GM21367 (cell line): ENCODE data around the gene CDHR2.

ENCODE experiments used
- ATAC-seq: cut with Tn5 transposase; IDR thresholded peaks from one replicate; pipeline ENCODE4 v1.9.1; 2021; ENCODE audit not compliant: unreplicated experiment

CDHR2 gene

DNA sequence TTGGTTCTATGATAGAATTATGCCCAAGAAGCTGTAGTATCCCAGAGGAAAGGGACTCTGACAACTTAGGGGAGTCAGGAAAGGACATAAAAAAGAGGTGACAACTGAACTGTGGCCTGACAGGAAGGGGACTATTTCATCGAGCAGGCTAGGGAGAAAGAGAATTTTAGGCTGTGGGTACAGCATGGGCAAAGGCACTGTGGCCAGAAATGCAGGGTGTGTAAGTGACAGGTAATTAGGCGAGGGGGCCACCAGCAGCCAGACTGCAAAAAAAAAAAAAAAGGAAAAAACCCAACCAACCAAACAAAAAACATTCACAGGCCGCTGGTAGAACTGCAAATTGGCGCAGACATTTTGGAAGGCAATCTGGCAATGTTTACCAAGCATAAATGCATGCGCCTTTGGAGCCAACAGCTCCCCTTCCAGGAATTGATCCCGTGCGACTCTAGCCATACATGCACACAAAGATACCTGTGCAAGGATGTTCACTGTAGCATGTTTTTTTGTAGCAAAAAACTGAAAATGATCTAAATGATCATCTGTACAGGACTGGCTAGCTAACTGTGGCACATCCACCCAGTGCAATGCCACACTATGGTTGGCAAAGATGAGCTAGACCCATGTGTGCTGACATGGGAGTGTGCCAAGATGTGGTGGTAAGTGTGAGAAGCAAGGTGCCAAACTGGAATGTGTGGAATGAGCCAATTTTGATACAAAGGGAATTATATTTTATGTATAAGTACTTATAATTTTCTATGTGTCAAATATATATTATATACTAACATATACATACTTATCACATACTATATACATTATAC lies 82.5 kb downstream of the CDHR2 start:
- ATAC-seq: no peak

DNA sequence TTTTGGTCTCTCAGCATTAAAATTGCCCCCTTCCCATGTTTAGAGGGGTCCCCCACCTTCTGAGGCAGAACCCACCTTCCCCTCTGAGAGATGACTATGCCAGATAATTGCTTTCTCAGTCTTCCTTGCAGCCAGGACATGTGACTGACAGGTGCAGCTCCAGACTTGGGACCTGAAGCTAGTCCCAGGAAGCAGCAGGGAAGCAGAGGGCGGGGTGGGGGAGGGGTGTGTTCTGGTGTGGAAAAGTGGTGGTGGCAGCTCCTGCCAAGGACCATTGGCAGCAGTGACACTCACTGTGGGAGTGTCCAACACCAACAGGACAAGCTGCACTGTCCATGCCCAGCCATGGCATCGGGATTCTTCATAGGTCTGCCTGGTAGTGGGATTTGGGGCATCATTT lies 83.6 kb downstream of the CDHR2 start:
- ATAC-seq: no peak

DNA sequence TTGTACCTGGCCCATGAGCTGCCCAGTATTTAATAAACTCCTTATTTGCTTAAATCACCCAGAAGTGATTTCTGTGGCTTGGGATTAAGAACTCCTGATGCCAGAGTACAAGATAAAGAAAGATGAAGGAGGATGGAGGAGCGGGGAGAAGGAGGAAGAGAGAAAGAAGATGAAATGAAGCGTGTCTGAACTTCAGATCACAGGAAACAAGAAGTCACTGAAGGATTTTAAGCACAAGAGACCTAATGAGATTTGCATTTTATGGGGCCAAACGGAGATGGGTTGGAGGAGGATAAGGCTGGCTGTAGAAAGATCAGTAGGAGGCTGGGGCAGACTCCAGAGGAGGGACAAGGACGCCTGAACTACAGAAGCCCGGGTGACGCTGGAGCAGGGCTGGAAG lies 84.5 kb downstream of the CDHR2 start:
- ATAC-seq: no peak

DNA sequence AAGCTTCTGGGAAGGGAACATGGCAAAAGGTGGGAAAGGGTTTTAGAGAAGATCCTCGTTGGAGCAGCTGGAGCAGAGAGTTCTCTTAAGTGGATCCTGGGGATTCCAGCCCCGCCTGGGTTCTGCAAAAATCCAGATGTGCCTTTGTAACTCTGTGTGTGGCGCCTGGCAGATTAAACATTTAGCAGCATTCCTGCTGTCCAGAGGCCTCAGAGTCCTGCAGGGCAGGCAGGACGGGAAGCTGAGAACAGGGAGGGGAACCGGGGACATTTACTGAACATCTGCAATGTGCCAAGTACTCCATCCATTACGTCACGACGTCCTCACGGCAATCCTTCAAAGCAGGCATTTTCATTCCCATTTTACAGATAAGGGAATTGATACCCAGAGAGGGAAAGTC lies 87.3 kb downstream of the CDHR2 start:
- ATAC-seq: no peak

DNA sequence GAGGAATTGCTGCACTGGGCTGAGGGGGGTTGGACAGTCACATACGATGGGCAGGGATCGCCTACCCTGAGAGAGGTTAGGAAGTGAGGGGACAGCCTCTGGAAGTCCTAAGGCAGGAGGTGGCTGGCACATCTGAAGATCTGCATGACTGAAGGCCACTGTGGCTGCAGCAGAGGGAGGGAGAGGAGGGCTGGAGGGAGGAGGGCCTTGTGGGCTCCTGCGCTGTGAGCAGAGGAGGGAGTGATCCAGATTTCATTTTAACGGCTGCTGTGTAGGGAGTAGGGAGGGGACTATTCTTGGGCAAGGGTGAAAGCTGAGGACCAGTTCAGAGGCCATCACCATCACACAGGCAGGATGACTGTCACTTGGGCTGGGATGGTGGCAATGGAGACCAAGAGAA lies 88.4 kb downstream of the CDHR2 start:
- no peak for ATAC-seq

DNA sequence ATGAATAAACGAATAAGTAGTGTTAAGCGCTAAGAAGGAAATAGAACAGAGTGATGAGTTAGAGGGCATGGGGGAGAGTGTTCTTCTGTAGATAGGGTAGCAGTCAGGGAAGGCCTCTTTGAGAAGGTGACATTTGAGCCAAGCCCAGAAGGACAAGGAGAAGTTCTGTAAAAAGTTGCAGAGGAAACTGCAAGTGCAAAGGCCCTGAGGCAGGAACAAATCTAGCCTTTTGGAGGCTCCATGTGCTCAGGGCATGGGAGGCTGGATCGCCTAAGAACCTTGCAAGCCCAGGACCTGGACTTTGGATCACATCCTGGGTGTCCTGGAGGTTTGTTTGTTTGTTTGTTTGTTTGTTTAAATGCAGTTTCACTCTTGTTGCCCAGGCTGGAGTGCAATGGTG lies 89.3 kb downstream of the CDHR2 start:
- no peak for ATAC-seq

DNA sequence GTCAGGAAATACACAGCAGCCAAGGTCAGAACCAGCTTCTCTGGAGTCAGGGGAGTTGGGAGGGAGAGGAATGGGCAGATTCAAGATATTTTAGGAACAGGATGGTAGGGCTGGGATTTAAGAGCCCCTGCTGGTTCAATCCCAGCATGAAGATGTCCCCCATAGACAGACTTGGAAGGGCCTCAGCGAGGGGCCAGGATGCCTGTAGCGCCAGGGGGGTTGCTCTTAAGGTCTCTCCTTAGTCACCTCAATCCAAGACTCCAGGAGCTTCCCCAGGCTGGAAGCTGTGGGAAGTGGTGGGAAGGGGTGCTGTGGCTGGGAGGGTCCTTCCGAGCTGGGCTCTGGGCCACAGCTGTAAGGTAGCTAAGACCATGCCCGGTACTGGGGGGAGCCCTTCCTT lies 90.1 kb downstream of the CDHR2 start:
- no peak for ATAC-seq

DNA sequence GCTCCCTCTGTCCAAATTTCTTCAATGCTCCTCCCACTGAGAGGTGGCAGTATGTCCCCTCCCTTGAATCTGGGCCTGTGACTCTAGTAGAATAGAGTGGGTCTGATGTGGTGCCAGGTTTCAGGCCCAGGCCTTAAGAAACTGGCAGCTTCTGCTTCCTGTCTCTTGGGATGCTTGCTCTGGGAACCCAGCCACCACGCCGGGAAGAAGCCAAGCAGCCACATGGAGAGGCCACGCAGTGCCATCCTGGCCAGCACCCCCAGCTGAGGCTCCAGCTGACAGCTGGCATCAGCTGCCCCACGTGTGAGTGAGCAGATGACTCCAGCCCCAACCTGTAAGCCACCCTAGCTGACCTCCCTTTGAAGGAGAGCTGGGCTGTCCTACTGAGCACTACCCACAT lies 90.8 kb downstream of the CDHR2 start:
- no peak for ATAC-seq

DNA sequence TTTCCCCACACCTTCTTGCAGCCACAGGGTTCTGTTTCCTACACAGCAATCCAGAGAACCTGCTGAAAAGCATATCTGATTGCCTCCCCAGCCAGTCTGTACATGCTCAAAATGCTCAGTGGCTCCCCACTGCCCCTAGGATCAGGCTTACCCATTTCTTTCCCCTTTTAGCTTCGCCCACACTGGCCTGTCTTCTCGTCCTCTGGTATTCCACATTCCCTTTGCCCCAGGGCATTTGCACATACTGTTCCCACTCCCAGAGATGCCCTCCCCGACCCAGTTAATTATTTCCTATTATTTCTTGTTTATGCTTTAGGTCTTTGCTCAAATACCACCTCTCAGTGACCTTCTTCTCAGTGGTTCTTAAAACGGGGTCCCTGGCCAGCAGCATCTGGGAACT lies 91.5 kb downstream of the CDHR2 start:
- ATAC-seq: no peak

DNA sequence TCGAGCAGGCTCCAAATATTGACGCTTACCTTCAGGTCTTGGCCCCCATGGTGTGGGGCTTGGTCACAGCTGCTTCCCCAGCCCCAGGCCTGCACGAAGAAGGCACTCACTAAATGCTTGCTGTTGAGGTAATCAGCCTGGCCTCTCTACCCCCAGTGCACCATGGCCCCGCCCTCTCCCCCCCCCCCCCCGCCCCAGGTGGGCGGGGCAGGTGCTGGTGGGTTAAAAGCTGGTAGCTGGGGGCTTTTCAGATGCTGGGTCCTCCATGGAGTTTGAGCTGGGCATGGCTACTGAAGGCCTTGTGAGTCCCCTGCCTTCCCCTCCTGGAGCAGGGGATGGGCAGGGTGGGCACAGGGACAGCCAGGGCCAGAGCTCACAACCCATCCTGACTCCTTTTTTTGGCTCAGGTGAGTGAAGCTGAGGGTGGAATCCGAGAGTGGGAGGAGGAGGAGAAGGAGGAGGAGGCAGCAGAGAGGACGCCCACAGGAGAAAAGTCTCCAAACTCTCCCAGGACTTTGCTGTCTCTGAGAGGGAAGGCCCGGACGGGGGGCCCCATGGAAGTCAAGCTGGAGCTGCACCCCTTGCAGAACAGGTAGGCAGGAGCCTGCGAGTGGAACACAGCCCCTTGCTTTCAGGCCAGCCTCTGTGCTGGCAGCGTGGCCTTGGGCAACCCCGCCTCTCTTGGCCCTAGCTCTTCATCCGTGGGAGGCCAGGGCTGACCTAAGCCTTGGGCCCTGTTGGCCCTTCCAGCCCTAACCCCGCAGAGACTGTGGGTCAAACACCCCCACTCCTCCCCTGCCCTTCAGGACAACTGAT lies 93.7 kb downstream of the CDHR2 start:
- ATAC-seq: no peak

DNA sequence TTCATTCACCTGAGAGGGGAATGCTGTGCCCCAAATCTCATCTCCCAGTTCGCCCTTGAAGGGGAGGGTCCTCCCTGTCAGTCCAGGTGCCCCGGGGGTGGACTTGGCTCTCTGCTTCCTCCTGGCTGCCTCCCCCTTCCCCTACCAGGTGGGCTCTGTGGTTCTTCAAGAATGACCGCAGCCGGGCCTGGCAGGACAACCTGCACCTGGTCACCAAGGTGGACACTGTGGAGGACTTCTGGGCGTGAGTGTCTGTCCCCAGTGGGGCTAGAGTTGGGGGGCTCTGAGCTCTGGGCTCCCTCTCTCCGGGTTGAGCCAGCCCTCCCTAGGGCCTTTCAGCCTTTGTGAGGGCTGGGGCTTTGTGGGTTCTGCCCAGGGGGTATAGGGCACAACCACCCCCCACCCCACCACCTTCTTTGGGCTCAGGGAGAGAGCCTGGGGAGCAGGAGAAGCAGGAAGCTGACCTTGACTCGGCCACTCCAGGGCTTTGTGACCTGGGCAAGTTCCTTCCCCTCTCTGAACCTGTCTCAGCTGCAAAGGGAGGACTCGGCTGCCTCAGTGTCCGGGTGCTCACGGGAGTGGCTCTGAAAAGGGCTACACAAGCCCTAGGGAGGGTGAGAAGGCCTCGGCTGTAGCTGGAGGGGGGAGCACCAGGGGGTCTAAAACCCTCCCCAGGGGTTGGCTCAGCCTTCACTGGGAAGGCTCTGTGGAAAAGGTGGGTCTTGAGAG lies 94.5 kb downstream of the CDHR2 start:
- no peak for ATAC-seq

DNA sequence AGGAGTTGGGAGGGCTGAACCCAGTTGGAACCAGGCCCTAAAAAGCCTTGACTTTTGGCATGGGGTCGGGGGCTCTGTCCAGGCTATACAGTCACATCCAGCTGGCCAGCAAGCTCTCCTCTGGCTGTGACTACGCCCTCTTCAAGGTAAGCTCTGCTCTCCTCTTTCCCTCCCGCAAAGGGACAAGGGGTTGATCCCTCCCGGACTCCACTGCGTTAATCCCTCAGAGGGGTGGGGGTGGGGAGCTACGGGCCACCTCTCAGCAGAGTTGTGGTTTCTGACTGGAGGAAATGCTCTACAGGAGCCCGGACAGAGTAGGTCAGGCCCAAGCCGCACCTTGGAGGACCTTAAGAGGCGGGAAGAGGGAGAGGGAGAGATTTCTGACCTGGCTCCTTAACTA lies 95.2 kb downstream of the CDHR2 start:
- no peak for ATAC-seq

DNA sequence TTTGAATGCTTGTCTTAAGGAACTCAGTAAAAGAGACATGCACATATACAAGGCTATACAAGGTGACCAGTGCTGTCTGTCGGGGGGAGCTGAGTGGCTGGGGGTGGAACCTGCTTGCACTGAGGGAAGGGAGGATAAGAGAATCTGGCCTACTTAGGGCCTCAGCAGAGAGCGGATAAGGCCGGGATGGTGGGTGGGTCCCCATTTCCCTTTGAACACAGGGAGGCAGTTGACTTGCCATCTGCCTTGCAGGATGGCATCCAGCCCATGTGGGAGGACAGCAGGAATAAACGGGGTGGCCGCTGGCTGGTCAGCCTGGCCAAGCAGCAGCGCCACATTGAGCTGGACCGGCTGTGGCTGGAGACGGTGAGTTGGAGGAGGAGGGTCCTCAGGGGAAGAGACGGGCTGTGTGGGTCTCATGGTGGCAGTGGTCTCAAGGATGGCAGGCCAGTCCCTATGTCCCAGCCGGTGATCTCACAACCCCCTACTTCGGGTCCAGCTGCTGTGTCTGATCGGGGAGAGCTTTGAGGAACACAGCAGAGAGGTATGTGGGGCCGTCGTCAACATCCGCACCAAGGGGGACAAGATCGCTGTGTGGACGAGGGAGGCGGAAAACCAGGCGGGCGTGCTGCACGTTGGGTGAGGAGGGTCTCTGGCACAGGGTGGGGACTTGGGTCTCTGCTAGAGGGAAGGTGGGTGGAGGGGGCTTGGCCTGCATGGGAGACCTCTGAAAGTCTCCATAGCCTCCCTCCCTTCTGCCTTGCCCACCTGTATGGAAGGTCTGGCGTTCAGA lies 95.9 kb downstream of the CDHR2 start:
- no peak for ATAC-seq
